ENCODE results near the gene PMM2. TPM values are rescaled to one million over a fixed set of nuclear protein-coding genes. Genes with fewer than 3 reads are reported as not detected.

The PMM2 gene
- total RNA-seq, 1 donor from 2014 or later = 82.9 TPM

GRCh38 chr16:8861563-8862308, 64.1 kb downstream of the PMM2 start:
- DNase-seq (ENCODE audit: low spot score) = no peak
- H3K27ac Mint-ChIP-seq = no peak overlapping the region
- intact Hi-C loops (cut with micrococcal nuclease) = loop anchor here (10.0 kb wide), 1 partner anchor 1883 kb away; the partner anchor contains the start of gene NUBP1
- H3K9me3 Mint-ChIP-seq = no peaks in the 10 kb centered on the region
- H3K27me3 Mint-ChIP-seq (ENCODE audit: insufficient read depth) = no peaks in the 10 kb centered on the region
- H3K4me1 Mint-ChIP-seq (ENCODE audit: low read depth) = peaks cover 29% of the 10 kb centered on the region
- H3K36me3 Mint-ChIP-seq (ENCODE audit: low read depth) = peaks cover 11% of the 10 kb centered on the region
- no peak overlapping the region for H3K4me3 Mint-ChIP-seq

- Mint-ChIP-seq H3K4me3 (no peak overlapping the region), H3K36me3 (ENCODE audit: low read depth) (peaks cover 11% of the 10 kb centered on the region), H3K9me3 (no peaks in the 10 kb centered on the region), H3K4me1 (ENCODE audit: low read depth) (peaks cover 35% of the 10 kb centered on the region), H3K27me3 (ENCODE audit: insufficient read depth) (no peaks in the 10 kb centered on the region), H3K27ac (no peak overlapping the region)
- no peak for DNase-seq (ENCODE audit: low spot score)
- intact Hi-C loops (cut with micrococcal nuclease) = loop anchor here (10.0 kb wide), 1 partner anchor 1882 kb away; the partner anchor contains the start of gene NUBP1
These were observed 64.9 kb downstream of the PMM2 start for GRCh38 chr16:8862309-8863130.

- Mint-ChIP-seq H3K4me1 (ENCODE audit: low read depth) (peaks cover 37% of the 10 kb centered on the region), H3K27ac (no peak overlapping the region), H3K4me3 (no peak overlapping the region), H3K9me3 (no peaks in the 10 kb centered on the region), H3K36me3 (ENCODE audit: low read depth) (peaks cover 7% of the 10 kb centered on the region), H3K27me3 (ENCODE audit: insufficient read depth) (no peaks in the 10 kb centered on the region)
- no peak for DNase-seq (ENCODE audit: low spot score)
- intact Hi-C loops (cut with micrococcal nuclease) = loop anchor here (10.0 kb wide), 1 partner anchor 1881 kb away; the partner anchor contains the start of gene NUBP1
These were observed 66.2 kb downstream of the PMM2 start for GRCh38 chr16:8863594-8864424.

GRCh38 chr16:8864480-8865110, 67.0 kb downstream of the PMM2 start:
- H3K36me3 Mint-ChIP-seq (ENCODE audit: low read depth) = peaks cover 5% of the 10 kb centered on the region
- intact Hi-C loops (cut with micrococcal nuclease) = loop anchor here (5.0 to 10.0 kb wide), 3 partner anchors 47 to 1880 kb away; partner anchors contain the start of gene NUBP1
- no peaks in the 10 kb centered on the region for H3K9me3 Mint-ChIP-seq
- peaks cover 43% of the 10 kb centered on the region for H3K4me1 Mint-ChIP-seq (ENCODE audit: low read depth)
- H3K27me3 Mint-ChIP-seq (ENCODE audit: insufficient read depth) = no peaks in the 10 kb centered on the region
- H3K27ac Mint-ChIP-seq = peak overlapping the region; percentile 47
- DNase-seq (ENCODE audit: low spot score) = no peak
- no peak overlapping the region for H3K4me3 Mint-ChIP-seq

GRCh38 chr16:8865145-8865882, 67.7 kb downstream of the PMM2 start:
- Mint-ChIP-seq H3K36me3 (ENCODE audit: low read depth) (peaks cover 5% of the 10 kb centered on the region), H3K27me3 (ENCODE audit: insufficient read depth) (no peaks in the 10 kb centered on the region), H3K4me3 (peak overlapping the region; percentile 83), H3K4me1 (ENCODE audit: low read depth) (peaks cover 43% of the 10 kb centered on the region), H3K27ac (peak overlapping the region; percentile 47), H3K9me3 (no peaks in the 10 kb centered on the region)
- intact Hi-C loops (cut with micrococcal nuclease) = loop anchor here (5.0 to 10.0 kb wide), 3 partner anchors 48 to 1879 kb away; partner anchors contain the start of gene NUBP1
- DNase-seq (ENCODE audit: low spot score) = no peak

- Mint-ChIP-seq H3K4me3 (peak overlapping the region; percentile 83), H3K36me3 (ENCODE audit: low read depth) (peaks cover 5% of the 10 kb centered on the region), H3K27ac (peak overlapping the region; percentile 50), H3K4me1 (ENCODE audit: low read depth) (peaks cover 51% of the 10 kb centered on the region), H3K9me3 (no peaks in the 10 kb centered on the region), H3K27me3 (ENCODE audit: insufficient read depth) (no peaks in the 10 kb centered on the region)
- intact Hi-C loops (cut with micrococcal nuclease) = loop anchor here (5.0 to 10.0 kb wide), 3 partner anchors 49 to 1878 kb away; partner anchors contain the start of gene NUBP1
- no peak for DNase-seq (ENCODE audit: low spot score)
These were observed 68.7 kb downstream of the PMM2 start for GRCh38 chr16:8866118-8866883.

- DNase-seq (ENCODE audit: low spot score) = no peak
- peaks cover 52% of the 10 kb centered on the region for H3K4me1 Mint-ChIP-seq (ENCODE audit: low read depth)
- peak overlapping the region; percentile 90 for H3K27ac Mint-ChIP-seq
- no peaks in the 10 kb centered on the region for H3K9me3 Mint-ChIP-seq
- peak overlapping the region; percentile 92 for H3K4me3 Mint-ChIP-seq
- intact Hi-C loops (cut with micrococcal nuclease) = loop anchor here (5.0 to 10.0 kb wide), 3 partner anchors 50 to 1878 kb away; partner anchors contain the start of gene NUBP1
- H3K27me3 Mint-ChIP-seq (ENCODE audit: insufficient read depth) = no peaks in the 10 kb centered on the region
- peaks cover 5% of the 10 kb centered on the region for H3K36me3 Mint-ChIP-seq (ENCODE audit: low read depth)
These were observed 69.2 kb downstream of the PMM2 start for GRCh38 chr16:8866884-8867215.

- Mint-ChIP-seq H3K27me3 (ENCODE audit: insufficient read depth) (no peaks in the 10 kb centered on the region), H3K36me3 (ENCODE audit: low read depth) (peaks cover 2% of the 10 kb centered on the region), H3K27ac (peak overlapping the region; percentile 90), H3K4me3 (peak overlapping the region; percentile 92), H3K4me1 (ENCODE audit: low read depth) (peaks cover 48% of the 10 kb centered on the region), H3K9me3 (no peaks in the 10 kb centered on the region)
- DNase-seq (ENCODE audit: low spot score) = peak; percentile 8
- intact Hi-C loops (cut with micrococcal nuclease) = loop anchor here (5.0 to 10.0 kb wide), 3 partner anchors 50 to 1877 kb away; partner anchors contain the start of gene NUBP1
These were observed 69.7 kb downstream of the PMM2 start for GRCh38 chr16:8867216-8867931.

- no peaks in the 10 kb centered on the region for H3K27me3 Mint-ChIP-seq (ENCODE audit: insufficient read depth)
- no peak for DNase-seq (ENCODE audit: low spot score)
- peak overlapping the region; percentile 90 for H3K27ac Mint-ChIP-seq
- H3K4me3 Mint-ChIP-seq = peak overlapping the region; percentile 92
- peaks cover 46% of the 10 kb centered on the region for H3K4me1 Mint-ChIP-seq (ENCODE audit: low read depth)
- H3K9me3 Mint-ChIP-seq = no peaks in the 10 kb centered on the region
- intact Hi-C loops (cut with micrococcal nuclease) = loop anchor here (1.0 to 10.0 kb wide), 7 partner anchors 51 to 1877 kb away; partner anchors contain the start of genes ABAT, HAPSTR1, METTL22 and NUBP1
- H3K36me3 Mint-ChIP-seq (ENCODE audit: low read depth) = peaks cover 2% of the 10 kb centered on the region
These were observed 70.3 kb downstream of the PMM2 start for GRCh38 chr16:8867932-8868415.

GRCh38 chr16:8868416-8869211, 71.0 kb downstream of the PMM2 start, which contains the start of gene CARHSP1:
CARHSP1 (minus strand) TSS chr16:8869006; CDS start chr16:8859328, 9,678 bp downstream.
- peak; percentile 79 for DNase-seq (ENCODE audit: low spot score)
- peaks cover 46% of the 10 kb centered on the region for H3K4me1 Mint-ChIP-seq (ENCODE audit: low read depth)
- peaks cover 2% of the 10 kb centered on the region for H3K36me3 Mint-ChIP-seq (ENCODE audit: low read depth)
- no peaks in the 10 kb centered on the region for H3K9me3 Mint-ChIP-seq
- intact Hi-C loops (cut with micrococcal nuclease) = loop anchor here (1.0 to 10.0 kb wide), 8 partner anchors 12 to 1876 kb away; partner anchors contain the start of genes ABAT, HAPSTR1, METTL22 and NUBP1
- H3K27me3 Mint-ChIP-seq (ENCODE audit: insufficient read depth) = no peaks in the 10 kb centered on the region
- peak within 1 kb of the TSS; percentile 96 for H3K27ac Mint-ChIP-seq
- H3K4me3 Mint-ChIP-seq = peak within 1 kb of the TSS; percentile 94

Data from activated T-helper 1 cell treated with anti-CD3 and anti-CD28 coated beads, Interleukin-12 subunit alpha, Interleukin-12 subunit beta, Interleukin-2, Interleukin-4 antibody, amounts not matched to agents 30 ng/mL and 10 ng/mL and 1 ng/mL, durations not matched to agents 14 hours and 24 hours and 36 hours (primary cell).